Central memory CD4-positive, alpha-beta T cell (primary cell): ENCODE measurements around the gene TENM4.
"Not testable (repeated sequence)": the region's sequence is repeated elsewhere in the genome, so short reads cannot be mapped to it uniquely, and the experiment has no call there.

Experiments
- DNase-seq: peaks from one replicate; pipeline ENCODE4 v3.0.0; 2022

Gene TENM4

DNA sequence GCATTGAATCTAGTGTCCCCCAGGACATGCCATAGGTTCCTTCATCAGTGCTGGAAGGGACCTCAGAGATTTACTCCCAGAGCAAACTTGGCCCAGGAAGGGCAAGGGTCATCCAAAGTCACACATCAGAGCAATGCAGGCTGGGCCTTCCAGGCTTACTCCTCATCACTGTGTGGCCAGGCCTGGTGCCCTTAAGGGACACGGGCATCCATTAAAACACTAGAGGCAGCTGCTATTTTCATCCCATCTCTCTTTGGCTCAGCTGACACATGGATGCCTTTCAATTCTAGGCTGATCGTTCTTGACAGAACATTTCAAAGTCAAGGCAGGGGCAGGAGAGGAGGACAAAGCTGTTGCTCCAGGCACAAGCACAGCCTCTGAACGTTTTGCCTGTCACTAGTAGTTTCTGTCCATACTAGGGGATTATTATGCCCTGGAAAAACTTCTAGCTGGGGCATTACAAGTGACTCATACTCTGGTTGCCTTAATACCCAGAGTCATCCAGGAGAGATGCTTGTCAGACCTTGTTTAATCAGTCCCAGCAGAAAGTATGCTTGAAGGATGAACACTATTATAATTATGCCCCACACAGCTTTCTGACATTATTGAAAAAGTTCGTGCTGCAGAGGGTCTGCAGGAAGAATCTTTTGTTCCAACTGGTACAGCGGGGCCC lies 240.3 kb downstream of the TENM4 start:
- DNase-seq = no peak

DNA sequence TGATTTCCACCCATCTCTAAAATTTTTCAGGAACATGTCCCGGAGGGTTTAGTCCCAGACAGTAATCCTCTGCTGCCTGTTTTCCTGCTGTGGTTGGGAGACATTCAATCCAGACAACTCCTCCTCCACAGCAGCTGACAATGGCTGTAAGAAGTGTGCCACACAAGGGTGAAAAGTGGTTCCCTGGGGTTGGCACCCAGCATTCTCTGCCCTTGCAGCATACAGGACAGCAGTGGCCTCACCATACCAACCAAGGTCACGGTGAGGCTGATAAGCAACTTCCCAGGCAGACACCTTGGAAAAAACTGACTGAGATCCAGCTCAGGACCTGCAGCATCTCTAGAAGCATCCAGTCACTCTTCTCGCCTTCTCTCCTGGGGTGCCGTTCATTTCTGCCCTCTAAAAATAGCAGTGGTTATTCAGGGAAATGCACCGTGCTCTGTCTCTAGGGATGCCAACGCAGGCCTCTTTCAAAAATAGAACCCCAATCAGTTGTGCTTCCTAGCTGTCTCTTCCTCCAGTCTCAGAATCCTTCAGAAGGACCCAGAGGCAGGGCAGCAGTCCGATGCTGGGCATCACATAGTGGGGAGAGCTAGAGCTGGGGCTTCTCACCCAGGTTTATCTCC lies 241.0 kb downstream of the TENM4 start:
- DNase-seq = no peak

DNA sequence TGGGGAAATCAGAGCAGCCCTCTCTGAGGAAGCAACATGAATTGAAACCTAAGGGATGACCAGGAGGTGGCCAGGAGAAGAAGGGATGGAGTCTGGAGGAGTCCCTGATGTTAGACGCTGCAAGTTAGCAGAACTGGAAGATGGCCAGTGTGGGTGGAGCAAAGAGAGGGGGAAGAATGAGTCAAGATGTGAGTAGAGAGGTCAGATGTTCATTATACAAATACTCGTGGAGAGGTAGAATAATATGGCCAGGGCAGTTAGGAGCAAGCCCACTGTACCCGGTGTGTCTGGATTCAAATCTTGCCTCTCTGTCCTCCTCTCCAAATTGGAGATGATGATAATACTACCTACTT lies 242.0 kb downstream of the TENM4 start:
- DNase-seq = no peak

DNA sequence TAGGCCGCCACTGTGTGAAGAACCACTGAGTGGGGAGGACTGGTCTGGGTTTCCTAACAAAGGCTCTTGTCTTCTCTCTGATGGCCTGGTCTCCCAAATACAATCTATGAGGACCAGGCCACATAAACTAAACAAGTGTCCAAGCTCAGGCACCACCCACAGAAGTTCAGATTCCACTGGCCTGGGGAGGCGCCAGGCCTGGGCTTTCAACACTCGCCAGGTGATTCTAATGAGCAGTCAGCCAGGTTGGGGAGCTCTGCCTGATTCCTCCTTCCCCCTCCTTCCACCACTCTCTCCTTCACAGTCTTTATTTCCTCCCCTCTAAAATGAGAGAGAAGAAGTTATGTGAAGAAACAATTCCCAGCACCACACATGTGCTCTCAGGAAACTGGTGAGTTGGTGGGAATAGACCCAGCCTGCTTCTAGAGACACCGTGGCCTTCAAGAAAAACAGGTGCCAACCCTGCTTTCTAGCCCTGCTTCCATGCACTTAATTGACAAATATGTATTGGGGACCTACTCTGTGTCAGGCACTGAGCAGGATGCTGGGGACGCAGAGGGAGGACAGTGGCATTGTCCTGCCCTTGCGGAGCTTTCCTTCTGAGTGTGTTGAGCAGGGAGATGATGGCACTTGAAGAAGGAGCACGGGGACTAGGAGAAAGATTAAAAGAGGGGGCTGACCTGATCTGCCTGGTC lies 242.5 kb downstream of the TENM4 start:
- no peak for DNase-seq

DNA sequence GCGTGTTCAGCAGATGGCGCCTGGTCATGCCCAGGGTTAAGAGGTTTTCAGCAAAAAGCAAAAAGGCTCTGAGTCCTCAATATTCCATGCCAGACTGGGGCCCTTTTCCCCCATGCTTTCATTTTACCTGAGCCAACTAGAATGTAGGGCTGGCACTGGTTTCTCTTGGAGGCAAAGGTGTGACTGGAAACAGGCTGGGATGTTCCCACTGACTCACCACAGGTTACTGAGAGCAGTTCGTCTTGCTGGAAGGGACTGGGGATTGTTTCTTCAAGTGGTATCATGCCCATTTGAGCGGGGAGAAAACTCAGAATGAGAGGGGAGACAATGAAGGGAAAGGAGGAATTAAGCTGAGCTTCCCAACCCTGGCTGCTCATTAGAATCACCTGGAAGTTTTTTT lies 243.9 kb downstream of the TENM4 start:
- DNase-seq = no peak

DNA sequence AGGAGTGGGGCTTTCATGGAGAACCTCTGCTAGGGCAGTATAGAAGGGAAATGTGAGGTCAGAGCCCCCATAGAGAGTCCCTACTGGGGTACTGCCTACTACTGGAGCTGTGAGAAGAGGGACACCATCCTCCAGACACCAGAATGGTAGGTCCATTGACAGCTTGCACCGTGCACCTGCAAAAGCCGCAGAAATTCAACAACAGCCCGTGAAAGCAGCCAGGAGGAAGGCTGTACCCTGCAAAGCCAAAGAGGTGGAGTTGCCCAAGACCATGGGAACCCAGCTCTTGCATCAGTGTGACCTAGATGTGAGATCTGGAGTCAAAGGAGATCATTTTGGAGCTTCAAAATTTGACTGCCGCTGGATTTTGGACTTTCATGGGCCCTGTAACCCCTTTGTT lies 245.6 kb downstream of the TENM4 start:
- DNase-seq = no peak

DNA sequence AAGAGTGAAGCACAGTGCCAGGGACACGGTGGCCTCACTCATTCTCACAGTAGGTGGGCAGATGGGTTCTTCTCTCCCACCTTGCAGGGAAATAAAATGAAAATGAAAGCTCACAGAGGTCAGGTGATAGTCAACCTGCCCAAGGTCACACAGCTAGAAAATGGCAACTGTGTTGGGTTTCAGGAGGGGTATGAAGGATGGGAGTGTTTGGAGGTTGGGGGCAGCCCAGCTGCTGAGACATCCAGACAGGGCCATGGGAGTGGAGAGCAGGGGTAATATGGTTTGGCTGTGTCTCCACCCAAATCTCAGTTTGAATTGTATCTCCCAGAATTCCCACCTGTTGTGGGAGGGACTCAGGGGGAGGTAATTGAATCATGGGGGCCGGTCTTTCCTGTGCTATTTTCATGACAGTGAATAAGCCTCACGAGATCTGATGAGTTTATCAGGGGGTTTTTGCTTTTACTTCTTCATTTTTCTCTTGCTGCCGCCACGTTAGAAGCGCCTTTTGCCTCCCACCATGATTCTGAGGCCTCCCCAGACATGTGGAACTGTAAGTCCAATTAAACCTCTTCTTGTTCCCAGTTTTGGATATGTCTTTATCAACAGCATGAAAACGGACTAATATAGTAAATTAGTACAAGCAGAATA lies 247.0 kb downstream of the TENM4 start:
- DNase-seq = no peak

DNA sequence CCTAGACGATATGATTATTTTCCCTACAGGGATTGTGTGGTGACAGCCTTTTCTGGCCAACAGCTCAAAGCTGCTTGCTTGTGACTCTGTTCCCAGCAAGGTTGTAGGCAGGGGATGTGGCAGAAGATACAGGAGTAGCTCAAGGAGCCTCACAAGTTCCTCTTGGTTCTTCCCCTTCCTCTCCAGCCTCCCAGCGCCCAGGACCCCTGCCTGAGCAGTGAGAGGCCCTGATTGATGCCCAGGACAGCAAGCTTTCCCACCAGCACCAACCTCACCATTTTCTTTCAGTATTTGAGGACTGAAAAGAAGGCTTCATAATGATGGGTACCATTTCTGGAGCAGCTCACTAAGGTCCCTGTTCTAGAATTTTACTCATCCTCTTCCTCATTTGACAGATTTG lies 248.0 kb downstream of the TENM4 start:
- no peak for DNase-seq

DNA sequence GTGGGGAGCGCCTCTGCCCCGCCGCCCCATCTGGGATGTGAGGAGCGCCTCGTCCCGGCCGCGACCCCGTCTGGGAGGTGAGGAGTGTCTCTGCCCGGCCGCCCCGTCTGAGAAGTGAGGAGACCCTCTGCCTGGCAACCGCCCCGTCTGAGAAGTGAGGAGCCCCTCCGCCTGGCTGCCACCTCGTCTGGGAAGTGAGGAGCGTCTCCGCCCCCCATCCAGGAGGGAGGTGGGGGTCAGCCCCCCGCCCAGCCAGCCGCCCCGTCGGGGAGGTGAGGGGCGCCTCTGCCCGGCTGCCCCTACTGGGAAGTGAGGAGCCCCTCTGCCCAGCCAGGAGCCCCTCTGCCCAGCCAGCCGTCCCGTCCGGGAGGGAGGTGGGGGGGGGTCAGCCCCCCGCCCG lies 249.1 kb downstream of the TENM4 start:
- not testable (repeated sequence) for DNase-seq

DNA sequence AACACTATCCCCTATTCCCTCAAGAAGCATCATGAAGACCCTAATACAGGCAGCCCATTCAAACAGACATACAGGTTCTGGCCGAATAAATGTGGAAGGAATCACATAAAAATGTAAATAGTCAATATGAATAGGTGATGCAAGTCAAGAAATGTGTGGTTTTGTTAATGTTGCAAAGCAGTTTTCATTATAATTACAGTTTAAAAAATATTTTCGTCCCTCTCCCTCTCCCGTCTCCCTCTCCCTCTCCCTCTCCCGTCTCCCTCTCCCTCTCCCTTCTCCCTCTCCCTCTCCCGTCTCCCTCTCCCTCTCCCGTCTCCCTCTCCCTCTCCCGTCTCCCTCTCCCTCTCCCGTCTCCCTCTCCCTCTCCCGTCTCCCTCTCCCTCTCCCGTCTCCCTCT lies 250.3 kb downstream of the TENM4 start:
- DNase-seq = not testable (repeated sequence)

DNA sequence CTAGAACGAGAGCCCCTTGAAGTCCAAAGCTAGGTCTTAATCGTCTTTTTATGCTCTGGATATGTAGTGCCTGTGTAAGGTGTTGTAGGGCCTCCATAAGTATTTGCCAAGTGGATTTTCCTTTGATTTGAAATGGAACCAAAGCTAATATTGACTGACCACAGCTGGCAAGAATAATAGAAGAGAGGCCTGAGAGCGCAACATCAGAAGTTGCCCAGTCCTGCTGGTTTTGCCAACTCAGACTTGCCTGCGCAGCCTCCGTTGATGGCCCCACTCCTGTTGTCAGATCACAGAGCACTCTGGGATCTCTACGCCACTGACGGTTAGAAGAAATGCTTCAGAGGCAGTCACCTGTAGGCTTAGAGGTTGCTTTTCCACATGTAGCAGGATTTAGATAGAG lies 251.2 kb downstream of the TENM4 start:
- DNase-seq = no peak

DNA sequence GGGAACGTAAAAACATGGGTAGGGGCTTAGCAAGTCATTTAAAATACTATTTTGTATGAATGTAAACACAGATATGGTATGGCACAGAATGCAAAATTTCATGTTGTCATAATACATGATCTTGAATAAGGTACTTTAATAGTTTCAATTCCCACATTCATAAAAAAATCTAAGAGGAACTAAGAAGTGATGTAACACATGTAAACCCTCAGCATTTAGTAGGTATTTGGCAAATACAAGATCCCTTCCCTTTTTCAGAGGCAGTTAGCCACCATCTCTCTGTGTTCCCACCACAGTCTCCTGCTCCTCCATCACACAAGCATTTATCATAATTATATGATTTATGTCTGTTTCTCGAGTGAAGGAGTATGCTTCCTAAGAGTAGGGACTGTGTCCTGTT lies 251.8 kb downstream of the TENM4 start:
- no peak for DNase-seq

DNA sequence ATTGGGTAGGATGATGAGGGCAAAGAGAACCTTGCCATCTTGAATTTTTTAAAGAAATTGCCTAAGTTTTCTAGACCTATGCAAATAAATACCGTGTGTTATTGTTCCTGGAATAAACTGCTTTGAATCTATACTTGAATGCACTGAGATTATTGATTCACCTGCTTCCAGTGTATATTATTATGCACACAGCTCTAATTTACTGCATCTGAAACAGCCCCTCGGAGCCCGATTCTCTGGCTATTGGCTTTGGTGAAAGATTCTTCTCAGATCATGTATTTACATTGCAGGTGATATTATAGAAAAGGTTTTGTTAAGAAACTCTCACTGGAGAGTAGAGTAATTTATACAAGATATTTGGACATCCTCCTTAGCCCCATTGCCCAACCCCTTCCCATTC lies 254.2 kb downstream of the TENM4 start:
- DNase-seq = no peak

DNA sequence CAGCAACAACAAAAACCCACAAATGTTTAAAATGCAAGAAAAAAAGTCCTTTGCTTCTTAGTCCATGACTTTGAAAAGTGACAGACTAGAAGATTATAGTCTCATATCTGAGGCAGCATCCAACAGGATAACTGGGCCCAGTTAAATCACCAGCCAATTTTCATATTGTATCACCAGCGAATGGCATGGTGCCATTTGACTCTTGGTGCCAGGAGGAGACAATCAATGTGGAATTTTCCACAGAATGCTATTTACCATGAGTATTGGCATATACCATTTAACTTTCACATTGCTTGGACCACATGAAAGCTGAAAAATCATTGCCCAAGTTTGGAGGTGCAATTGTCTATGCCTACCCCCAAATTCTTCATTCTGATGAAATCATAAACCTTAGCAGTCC lies 255.5 kb downstream of the TENM4 start:
- DNase-seq = no peak

DNA sequence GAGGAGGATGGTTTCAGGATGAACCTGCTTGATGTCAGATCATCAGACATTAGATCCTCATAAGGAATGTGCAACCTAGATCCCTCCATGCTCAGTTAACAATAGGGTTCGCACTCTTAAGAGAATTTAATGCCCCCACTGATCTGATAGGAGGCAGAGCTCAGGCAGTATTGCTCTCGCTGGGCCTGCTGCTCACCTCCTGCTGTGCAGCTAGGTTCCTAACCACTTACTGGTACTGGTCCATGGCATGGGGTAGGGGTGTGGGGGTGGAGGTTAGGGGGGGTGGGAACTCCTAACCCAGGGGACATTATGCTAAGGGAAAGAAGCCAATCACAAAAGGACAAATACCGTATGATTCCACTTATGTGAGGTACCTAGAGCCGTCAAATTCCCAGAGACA lies 256.5 kb downstream of the TENM4 start:
- DNase-seq = no peak

DNA sequence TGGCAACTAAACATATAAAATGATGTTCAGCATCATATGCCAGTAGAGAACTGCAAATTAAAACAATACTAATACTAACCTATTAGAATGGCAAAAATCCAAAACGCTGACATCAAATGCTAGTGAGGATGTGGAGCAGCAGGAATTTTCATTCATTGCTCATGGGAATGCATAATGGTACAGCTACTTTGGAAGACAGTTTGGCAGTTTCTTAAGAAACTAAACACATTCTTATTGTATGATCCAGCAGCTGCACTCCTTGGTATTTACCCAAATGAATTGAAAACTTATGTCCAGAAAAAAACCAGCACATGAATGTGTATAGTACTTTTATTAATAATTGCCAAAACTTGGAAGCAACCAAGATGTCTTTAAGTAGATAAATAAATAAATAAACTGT lies 258.0 kb downstream of the TENM4 start:
- DNase-seq = no peak

DNA sequence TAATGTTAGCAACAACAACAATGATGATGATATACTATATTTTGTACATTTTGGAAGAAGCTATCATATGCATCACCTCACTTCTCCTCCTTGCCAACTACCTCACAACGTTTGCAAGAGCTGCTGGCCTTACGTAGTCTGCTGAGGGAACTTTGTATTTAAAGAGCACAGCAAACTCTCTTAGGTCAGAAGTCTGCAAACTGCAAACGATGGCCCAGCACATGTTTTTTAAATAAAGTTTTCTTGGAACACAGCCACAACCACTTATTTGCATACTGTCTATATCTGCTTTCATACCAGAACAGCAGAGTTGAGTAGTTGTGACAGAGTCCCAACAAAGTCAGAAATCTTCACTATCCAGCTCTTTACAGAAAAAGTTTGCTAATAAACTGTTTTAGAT lies 261.7 kb downstream of the TENM4 start:
- DNase-seq = no peak

DNA sequence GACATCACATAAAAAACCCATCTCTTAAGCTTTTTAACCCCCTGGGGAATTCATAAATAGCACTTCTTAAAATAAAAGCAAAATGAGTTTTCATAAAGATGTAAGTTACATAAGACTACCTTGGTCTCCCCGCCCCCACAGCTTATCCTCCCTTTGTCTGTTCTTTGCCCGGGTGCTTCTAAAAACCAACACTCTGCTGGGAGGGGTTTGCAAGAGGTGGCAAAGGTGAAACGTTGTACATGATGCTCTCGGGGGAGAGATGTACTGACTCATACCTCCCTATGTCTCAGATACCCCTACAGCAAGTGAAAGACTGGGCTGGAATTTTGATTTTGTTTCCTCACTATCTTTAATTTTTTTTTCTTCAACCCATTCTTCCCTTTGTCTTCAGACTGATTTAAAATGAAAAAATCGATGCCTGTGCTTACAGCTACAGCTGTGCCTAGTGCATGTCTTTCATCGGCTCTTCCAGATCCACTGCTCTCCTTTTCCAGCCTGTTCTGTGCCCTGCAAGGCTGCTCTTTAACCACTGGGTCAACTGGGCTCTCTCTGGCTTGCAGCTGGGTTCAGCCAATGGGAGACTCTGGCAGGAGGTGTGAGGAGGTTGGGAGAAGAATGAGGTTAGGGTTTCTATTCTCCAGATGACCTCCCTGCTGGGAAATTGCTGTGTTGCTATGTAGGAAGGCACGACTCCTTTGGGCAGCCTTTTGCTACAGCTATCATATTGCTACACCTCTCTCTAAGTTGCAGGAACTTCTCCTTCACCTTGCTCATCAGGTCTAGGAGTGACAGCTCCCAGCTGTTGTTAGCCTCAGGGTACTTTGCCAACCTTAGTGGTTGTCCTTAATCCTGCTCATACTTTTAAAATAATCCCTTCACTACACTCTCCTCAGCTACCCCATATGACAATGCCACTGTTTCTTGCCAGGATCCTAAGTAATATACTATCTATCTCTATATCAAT lies 266.5 kb downstream of the TENM4 start:
- DNase-seq = no peak

DNA sequence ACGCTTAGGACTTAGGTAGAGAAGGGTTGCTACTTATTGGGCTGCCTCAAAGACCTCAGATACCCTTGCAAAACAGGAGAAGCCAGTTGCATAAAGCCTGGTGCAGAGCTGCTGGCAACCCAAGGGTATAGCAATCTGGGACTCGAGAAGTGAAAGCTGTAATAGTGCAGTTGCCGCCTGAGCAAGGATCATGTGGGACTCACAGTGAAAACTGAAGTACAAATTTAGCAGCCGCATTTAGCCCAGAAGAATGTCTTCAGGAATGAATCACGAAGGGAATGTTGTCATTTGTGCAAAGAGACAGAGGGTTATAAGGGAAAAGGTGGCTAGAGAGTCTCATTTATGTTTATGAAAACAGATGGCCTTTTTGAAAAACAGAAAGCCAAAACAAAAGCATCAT lies 267.2 kb downstream of the TENM4 start:
- DNase-seq = no peak

DNA sequence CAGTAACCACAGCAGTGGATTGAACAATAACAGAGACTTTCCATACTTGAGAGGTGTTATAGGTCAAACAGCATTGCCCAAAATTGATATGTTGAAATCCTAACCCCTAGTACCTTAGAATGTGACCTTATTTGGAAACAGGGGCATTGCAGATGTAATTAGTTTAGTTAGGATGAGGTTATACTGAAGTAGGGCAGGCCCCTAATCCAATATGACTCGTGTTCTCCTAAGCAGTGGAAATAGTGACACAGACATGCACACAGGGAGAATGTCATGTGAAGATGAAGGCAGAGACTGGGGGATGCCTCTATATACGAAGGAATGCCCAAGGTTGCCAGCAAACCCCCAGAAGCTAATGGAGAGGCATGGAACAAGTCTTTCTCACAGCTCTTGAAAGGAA lies 270.5 kb downstream of the TENM4 start:
- no peak for DNase-seq

DNA sequence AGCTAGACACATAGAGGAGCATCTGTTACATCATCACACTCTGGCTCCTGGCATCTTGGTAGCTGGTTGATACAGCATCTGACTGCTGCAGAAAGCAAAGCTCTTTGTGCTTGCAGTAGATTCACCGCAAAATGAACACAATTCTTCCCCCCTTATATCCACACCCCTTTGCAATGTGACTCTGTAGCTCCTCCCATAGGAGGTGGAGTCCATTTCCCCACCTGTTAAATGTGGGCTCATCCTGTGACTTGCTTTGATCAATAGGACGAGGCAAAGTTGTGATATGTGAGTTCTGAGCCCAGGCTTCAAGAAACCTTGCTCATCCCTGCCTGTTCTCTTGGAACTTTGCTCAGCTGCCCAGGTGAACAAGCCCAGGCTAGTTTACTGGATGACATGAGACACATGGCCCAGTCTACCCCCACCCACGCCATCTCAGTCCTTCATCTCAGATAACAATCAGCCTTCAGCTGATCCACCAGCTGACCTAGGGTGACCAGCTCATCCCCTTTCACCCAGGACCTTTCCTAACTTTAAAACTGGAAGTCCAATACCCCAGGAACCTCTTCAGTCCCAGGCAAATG lies 272.2 kb downstream of the TENM4 start:
- DNase-seq = no peak

DNA sequence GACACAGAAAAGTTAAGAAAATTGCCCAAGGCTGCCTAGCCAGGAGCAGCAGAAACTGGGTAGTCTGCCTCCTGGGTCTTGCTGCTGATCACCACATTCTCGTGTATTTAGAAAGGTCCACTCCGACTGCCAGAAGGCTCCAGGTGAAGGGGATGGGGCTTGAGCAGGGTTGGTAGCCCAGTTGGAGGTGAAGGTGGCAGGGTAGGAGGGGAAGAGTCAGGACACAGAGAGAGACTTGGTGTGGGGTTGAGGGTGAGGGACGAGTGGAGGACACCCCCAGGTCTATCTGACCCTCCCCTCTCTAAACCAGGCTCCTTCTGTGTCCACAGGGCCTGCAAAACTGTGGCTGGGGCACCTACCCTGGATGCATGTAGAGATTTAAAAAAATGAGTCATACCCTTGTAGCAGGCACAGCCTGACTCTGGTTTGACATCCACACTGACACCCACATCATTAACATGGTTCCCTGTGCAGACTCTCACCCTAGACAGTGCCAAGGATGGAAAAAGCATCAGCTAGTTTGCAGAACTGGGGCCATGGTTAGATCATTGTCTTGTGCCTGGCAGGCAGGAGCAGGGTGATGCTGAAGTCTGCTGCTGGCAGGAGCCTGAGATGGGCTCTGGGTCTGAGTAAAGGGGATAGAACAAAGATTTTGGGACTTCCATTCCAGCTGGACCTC lies 273.2 kb downstream of the TENM4 start:
- DNase-seq = no peak
